ENCODE data around the gene NEK10. TPM values are rescaled to one million over a fixed set of nuclear protein-coding genes. Genes with fewer than 3 reads are reported as not detected.

NEK10 gene
- total RNA-seq, 1 experiment from 2014 or later = 0.66 TPM

- no peaks in the 10 kb centered on the region for H3K27me3 Mint-ChIP-seq (ENCODE audit: low read depth)
- no peaks in the 10 kb centered on the region for H3K23me2 ChIP-seq (ENCODE audit: insufficient read length, low read depth, low read length, poor library complexity, severe bottlenecking)
- H3K18ac ChIP-seq (ENCODE audit: insufficient read length, low read depth, low read length) = no peak overlapping the region
- H3K4me1 ChIP-seq (ENCODE audit: insufficient read depth, low read length) = no peaks in the 10 kb centered on the region; the same call in 1 of the 2 replicates
- TF ChIP-seq, protein P1, sequence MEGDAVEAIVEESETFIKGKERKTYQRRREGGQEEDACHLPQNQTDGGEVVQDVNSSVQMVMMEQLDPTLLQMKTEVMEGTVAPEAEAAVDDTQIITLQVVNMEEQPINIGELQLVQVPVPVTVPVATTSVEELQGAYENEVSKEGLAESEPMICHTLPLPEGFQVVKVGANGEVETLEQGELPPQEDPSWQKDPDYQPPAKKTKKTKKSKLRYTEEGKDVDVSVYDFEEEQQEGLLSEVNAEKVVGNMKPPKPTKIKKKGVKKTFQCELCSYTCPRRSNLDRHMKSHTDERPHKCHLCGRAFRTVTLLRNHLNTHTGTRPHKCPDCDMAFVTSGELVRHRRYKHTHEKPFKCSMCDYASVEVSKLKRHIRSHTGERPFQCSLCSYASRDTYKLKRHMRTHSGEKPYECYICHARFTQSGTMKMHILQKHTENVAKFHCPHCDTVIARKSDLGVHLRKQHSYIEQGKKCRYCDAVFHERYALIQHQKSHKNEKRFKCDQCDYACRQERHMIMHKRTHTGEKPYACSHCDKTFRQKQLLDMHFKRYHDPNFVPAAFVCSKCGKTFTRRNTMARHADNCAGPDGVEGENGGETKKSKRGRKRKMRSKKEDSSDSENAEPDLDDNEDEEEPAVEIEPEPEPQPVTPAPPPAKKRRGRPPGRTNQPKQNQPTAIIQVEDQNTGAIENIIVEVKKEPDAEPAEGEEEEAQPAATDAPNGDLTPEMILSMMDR (conservative IDR thresholded peaks at IDR 0.05) = no peak
- no peak overlapping the region for H2BK120ac ChIP-seq (ENCODE audit: low read depth, low read length, poor library complexity, severe bottlenecking)
- H3K4me1 Mint-ChIP-seq = peaks cover 3 to 7% of the 10 kb centered on the region in 2 experiments
- H4K8ac ChIP-seq (replicated peaks; ENCODE audit: insufficient read length, low read depth, low read length) = no peak overlapping the region
- H3K27ac Mint-ChIP-seq = no peak overlapping the region
- no peak overlapping the region for H4K91ac ChIP-seq (ENCODE audit: insufficient read length, low read depth, low read length)
- H4K20me1 ChIP-seq (ENCODE audit: control insufficient read depth, insufficient read depth, insufficient read length) = no peaks in the 10 kb centered on the region
- H3K4me2 ChIP-seq (ENCODE audit: insufficient read depth, insufficient read length, low read length) = no peak overlapping the region
- no peaks in the 10 kb centered on the region for H3K36me3 Mint-ChIP-seq (ENCODE audit: insufficient read depth in 1 of 3, low read depth in 3 of 3)
- no peak overlapping the region for H2BK5ac ChIP-seq (ENCODE audit: insufficient read length, low read length)
- no peak overlapping the region for H3K4ac ChIP-seq (ENCODE audit: low read depth, low read length)
- H3K79me2 ChIP-seq (ENCODE audit: insufficient read depth, low read length) = no peaks in the 10 kb centered on the region
- H2AFZ ChIP-seq (ENCODE audit: low read length) = no peak overlapping the region
- no peak overlapping the region for H3K4me3 Mint-ChIP-seq
- no peak overlapping the region for H2BK20ac ChIP-seq (ENCODE audit: low read depth, low read length, poor library complexity, severe bottlenecking)
- H3K9me3 ChIP-seq (ENCODE audit: control insufficient read depth, low read depth, low read length) = no peaks in the 10 kb centered on the region
- H4K5ac ChIP-seq (ENCODE audit: insufficient read length, low read depth, low read length) = no peak overlapping the region
- no peak overlapping the region for H3K56ac ChIP-seq (ENCODE audit: insufficient read length, low read depth, low read length)
- no peak overlapping the region for H2BK15ac ChIP-seq (ENCODE audit: low read depth, low read length)
- no peak for DNase-seq
- no peak overlapping the region for H3K27ac ChIP-seq (ENCODE audit: insufficient read length, low read depth, low read length)
- H3K14ac ChIP-seq (ENCODE audit: insufficient read depth, low read length) = no peak overlapping the region
- no CpG with 5 or more reads among the region's 3 CpGs for WGBS (ENCODE audit: extremely low coverage, insufficient read length, low lambda C conversion rate)
- H3K23ac ChIP-seq (ENCODE audit: insufficient read length, low read depth, low read length) = no peak overlapping the region
- no peaks in the 10 kb centered on the region for H3K27me3 ChIP-seq (ENCODE audit: insufficient read depth, low read length)
- H3K9ac ChIP-seq (ENCODE audit: extremely low read depth, insufficient read length, low read length) = no peak overlapping the region
- no peak overlapping the region for H3T11ph ChIP-seq (ENCODE audit: low read length)
- H3K9me3 Mint-ChIP-seq = no peaks in the 10 kb centered on the region; a peak in 2 of 5 replicates
- H2AK5ac ChIP-seq (ENCODE audit: insufficient read length, low read length) = no peak overlapping the region
- no peaks in the 10 kb centered on the region for H3K79me1 ChIP-seq (ENCODE audit: insufficient read depth, low read depth, low read length, poor library complexity, severe bottlenecking)
- no peak overlapping the region for H2BK12ac ChIP-seq (ENCODE audit: insufficient read length, low read depth, low read length)
These were observed 145.0 kb downstream of the NEK10 start for GRCh38 chr3:27224197-27224596.

Measured in H9 (cell line).